Muscle of arm (tissue), 12 donors: Measurements from ENCODE around the gene HDAC4. TPM values are rescaled to one million over a fixed set of nuclear protein-coding genes. Genes with fewer than 3 reads are reported as not detected.

Experiments used
- DNase-seq: peaks from one replicate; pipeline ENCODE4 v3.0.0-alpha.2; 2013
- polyA plus RNA-seq, 12 donors: library from polyadenylated mRNA; unstranded; fragments of 120-200 nt; gene quantifications; one replicate each; pipeline ENCODE4 v1.2.1, GENCODE V29; 2013; ENCODE audit not compliant: insufficient read length in 12 of 12

Gene HDAC4
- polyA plus RNA-seq, 12 donors, result 10.0 to 23.7 (median 13.5) TPM; not detected in 1

DNA sequence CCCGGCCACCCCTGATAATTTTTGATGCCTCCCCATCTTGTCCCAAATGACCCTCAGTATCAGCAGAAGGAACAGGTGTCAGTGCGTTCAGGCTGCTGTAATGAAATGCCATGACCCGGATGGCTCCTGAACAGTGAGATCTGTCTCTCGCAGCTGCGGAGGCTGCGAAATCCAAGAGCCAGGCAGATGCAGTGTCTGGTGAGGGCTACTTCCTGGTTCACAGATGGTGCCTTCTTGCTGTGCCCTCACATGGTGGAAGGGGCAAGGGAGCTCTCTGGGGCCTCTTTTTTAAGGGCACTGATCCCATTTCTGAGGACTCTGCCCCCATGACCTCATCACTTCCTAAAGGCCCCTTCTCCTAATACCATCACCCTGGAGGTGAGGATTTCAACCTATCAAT, 400.7 kb downstream of the HDAC4 start:
- DNase-seq, result no peak

- peak; percentile 25 for DNase-seq
These were observed 401.5 kb downstream of the HDAC4 start for GRCh38 chr2:238999291-238999741.

GRCh38 chr2:238998801-238999200, 402.0 kb downstream of the HDAC4 start:
- DNase-seq, result no peak
